ELF-1 (cell line): ENCODE results near the gene ECD.

ENCODE experiments used
- DNase-seq: peaks from one replicate; pipeline ENCODE4 v3.0.0-alpha.2; 2016; ENCODE audit warnings: low read depth, low spot score

ECD gene

DNA sequence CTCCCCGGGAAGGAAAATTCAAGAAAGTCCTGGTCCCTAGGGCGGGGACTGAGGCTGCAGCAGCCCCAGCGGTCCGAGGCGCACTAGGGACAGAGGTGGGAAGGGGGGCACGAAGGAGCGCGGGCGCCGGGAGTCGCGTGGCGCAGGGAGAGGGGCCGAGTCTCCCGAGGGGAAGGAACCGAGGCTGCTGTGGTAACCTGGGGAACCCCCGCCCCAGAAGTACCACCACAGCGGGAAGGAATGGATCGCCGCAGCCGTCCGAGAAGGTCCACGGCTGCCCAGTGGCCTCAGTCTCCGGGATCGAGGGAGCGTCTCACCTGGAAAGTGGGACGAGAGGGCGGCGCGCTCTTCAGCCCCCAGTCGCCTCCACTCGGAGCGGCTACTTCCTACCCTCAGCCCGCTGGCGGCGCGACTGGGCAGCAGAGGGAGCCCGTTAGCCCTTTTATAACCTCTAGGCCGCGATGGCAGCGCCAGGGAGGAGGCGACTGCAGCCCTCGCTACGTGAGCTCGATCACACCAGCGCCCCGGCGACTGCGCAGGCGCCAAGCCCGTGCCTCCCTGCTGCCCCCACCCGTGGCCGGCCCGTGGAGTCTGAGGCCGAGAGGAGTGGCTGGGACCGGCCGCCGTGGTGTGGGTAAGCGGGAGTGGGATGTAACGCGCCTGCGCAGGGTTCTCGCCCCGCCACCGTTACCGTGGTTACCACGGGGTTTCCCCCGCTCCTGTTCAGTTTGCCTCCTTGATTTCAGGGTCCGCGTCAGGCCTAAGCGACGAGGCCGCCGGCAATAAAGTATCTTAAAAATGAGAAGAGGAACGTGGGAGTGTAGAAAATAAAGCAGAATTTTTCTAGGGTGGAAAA lies 71.1 kb downstream of the ECD start, which contains the start of gene P4HA1:
Gene P4HA1 (minus strand): TSS at position 418 of the 856 bp plus-strand sequence. CDS start 21,983 bp downstream, outside the sequence.
- DNase-seq, result peak; percentile 99

DNA sequence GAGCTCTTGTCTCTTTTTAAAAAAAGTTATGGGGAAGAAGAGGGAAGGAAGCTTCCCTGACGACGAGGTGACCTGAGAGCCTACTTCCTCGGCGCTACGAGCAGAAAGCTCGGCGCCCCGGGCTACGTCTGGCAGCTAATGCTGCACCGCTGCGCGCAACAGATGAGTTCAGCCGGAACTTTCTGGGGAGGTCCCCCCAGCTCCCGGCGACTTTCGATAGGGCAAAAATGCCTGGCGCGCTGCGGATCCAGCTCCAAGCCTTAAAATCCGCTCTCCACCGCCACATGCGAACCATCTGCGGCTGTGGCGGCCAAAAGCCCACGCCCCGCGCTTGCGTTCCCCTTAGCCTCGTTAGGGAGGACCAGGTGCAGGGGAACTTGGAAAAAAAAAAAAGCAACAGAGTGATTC lies 71.8 kb downstream of the ECD start:
- peak; percentile 87 for DNase-seq

DNA sequence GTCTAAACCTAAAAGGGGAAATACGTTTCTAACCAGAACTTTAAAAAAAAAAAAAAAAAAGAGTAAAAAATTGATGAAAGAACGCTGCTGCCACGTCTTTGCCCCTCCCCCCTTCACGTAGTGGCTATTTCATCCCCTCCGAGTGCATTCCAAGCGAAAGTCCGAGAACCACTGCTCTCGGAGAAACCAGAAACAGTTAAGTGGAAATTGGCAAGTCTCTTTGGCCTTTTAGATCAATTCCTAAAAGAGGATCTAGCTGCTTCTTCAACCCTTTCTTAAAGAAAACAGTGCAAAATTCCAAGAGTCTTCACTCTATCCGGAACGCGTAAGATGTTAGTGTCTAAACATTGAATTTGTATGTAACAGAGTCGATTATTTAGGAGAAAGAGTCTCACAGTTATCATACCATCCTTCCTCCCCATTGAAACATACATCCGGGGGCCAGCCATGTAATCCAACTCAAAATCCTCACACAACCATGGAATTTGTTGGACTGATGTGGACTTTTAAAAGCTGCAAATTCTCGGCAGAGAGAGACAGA lies 72.3 kb downstream of the ECD start:
- peak; percentile 68 for DNase-seq

DNA sequence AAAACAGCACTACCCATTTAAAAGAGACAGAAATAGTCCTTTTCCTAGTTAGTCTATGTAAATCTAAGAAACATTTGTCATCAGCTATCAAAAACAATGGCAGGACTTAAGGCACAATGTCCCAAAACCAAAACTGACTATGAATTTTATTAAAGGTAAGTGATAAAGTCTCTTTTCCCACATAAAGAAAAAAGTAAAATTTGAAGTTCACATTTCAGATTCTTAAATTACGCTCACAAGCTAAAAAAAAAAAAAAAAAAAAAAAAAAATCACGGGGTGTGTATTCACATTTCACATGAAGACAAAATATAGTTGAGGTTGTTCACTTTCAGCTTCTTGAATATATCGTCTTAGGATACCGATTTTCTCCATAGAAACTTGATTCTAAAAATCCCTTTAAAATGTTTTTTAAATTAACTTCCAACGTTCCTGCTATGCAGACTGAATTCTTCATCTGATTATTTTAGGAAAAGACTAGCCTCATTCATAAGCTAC lies 72.8 kb downstream of the ECD start:
- DNase-seq, result no peak

DNA sequence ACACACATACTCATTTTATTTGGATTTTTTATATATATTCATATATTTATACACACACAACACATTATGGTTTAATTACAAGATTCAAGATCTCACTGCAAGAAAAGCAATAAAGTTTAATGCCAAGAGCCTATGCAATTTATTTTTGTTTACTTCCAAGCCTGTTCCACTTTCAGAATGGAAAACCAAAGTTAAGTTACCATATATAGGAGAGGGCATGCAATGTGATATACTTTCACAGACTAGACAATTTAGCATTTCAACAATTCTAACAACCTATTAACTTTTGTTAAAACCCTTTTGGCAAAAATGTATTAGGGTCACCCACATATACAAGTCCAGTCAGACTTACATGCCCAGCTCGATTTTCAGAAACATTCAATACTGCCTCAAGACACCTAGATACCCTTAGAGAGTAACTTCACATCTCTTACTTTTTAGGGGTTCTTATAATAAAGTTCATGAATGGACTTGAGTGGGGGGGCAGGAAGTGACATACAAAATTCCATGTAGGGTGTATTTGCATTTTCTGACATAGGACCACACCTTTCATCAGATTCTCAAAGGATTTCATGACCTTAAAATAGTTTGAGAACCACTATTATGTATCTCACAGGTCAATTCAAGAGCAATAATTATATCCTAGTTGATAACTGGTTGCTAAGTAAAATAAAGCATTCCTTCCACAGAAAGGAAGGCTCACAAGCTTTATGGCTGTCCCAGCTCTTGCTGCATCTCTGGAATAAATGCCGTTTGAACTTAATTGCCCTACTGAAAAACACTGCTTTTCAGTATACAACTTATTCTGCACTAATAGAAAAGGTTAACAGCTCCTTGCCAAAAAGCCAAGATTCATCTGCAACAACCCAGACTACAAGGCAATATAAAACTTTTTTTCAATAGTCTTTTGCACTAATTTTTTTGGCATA lies 73.6 kb downstream of the ECD start:
- no peak for DNase-seq

DNA sequence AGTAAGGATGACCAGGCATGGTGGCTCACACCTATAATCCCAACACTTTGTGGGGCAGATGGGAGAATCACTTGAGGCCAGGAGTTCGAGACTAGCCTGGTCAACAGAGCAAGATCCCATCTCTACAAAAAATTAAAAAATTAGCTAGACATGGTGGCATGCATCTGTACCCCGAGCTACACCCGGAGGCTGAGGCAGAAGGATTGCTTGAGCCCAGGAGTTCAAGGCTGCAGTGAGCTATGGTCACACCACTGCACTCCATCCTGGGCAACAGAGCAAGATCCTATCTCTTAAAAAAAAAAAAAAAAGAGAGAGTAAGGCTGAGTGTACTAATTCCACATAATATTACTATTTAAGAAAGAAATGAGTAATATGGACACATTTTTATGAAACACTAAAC lies 75.0 kb downstream of the ECD start:
- no peak for DNase-seq

DNA sequence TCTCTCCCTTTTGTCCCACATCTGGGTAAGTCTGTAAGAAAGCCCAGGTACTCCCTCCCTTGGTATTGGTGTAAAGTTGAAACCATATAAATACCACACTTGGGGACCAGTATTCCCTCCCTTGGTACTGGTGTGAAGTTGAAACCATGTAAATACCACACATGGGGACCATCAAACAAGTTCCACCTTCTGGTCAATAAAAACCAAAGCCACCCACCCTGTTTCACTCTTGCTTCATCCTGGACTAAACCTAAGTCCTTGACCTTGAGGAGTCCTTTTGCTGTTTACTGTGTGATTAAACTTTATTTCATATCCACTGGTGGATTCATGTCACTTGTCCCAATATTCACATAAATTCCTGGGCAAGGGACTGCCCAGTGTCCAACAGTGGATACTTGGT lies 79.5 kb downstream of the ECD start:
- no peak for DNase-seq

DNA sequence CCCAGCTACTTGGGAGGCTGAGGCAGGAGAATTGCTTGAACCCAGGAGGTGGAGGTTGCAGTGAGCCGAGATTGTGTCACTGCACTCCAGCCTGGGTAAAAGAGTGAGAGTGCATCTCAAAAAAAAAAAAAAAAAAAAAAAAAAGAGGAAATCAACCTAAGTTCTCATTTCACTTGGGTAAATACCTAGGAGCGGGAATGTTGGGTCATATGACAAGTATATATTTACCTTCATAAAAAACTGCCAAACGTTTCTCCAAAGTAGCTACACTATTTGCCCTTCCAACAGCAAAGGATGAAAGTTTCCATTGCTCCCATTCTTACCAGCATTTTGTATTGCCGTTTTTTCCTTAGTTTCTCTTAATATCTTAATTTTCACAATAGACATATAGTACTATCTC lies 81.0 kb downstream of the ECD start:
- DNase-seq, result no peak

DNA sequence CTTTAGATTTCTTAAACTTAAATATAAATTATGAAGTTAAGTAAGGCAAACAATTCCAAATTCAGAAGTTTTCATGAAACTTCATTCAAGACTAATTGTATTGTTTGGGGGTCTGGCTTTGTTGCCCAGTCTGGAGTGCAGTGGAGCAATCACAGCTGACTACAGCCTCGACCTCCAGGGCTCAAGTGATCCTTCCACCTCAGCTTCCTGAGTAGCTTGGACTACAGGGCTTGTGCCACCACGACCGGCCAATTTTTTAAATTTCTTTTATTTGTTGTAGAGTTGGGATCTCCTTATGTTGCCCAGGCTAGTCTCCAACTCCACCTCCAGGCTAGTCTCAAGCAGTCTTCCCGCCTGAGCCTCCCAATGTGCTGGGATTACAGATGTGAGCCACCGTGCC lies 83.6 kb downstream of the ECD start:
- no peak for DNase-seq
